Fibroblast of upper back skin (primary cell): ENCODE data around the gene NCOA7.
"Not testable (repeated sequence)": the region's sequence is repeated elsewhere in the genome, so short reads cannot be mapped to it uniquely, and the experiment has no call there.

Experiments used
- DNase-seq: peaks from one replicate; pipeline ENCODE4 v3.0.0-alpha.2; 2013

The NCOA7 gene

DNA sequence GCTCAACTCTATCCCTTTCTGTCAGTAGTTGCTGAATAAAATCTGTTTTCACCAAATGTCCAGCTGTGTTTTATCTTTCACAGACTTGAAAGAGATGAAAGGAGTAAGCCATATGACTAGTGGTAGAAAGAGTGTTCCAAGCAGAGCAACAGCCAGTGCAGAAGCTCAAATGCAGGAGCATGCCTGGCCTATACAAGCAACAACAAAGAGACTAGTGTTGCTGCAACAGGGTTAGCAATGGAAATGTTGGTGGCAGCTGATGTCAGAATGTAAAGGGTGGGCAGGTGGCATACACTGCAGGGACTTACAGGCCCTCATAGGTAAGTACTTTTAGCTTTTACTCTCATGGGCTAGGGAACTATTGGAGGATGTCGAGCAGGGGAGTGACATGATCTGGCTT, 160.6 kb downstream of the NCOA7 start:
- no peak for DNase-seq

DNA sequence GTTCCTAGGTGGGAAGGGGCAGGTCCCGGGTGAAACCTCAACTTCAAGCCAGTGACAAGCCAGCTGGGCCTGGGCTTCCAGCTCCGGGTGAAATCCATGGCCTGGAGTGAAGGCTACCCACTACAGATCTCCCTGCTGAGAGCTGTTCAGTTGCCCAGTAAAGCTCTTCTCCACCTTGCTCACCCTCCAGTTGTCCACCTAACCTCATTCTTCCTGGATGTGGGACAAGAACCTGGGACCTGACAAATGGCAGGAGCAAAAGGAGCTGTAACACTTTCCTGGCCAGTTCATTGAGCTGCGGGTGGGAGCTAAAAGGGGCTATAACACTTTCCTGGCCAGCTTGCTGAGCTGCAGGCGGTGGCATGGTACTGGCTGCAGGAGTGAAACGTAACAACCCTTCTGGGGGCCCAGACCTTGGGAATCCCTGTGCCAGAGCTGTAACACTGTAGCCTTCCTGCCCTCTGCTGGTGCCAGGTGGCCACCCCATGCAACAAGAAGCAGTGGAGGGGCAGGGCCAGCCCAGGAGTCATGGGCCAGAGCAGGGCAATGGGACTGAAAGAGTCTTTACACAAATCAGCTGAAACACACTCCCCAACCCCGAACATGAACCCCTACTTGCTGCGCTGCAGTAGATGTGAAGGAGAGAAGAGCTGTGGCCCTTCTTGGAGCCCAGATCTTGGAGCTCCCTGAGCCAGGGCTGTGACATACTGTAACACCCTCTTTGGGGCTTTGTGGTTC, 162.2 kb downstream of the NCOA7 start:
- peak; percentile 25 for DNase-seq

- no peak for DNase-seq
These were observed 162.7 kb downstream of the NCOA7 start for GRCh38 chr6:125953502-125953875.

- no peak for DNase-seq
These were observed 164.1 kb downstream of the NCOA7 start for GRCh38 chr6:125954735-125955339.

GRCh38 chr6:125955973-125956372, 165.2 kb downstream of the NCOA7 start:
- DNase-seq: no peak

GRCh38 chr6:125956506-125957390, 166.0 kb downstream of the NCOA7 start, which contains the start of gene HINT3:
Gene HINT3, plus strand, starts transcription at chr6:125956770. Its CDS starts 208 bp downstream, at chr6:125956978.
- DNase-seq: peak; percentile 96

- DNase-seq: no peak
These were observed 166.6 kb downstream of the NCOA7 start for GRCh38 chr6:125957391-125957693.

GRCh38 chr6:125957845-125958244, 167.1 kb downstream of the NCOA7 start:
- DNase-seq: peak; percentile 39

GRCh38 chr6:125959041-125959440, 168.3 kb downstream of the NCOA7 start:
- DNase-seq: no peak

DNA sequence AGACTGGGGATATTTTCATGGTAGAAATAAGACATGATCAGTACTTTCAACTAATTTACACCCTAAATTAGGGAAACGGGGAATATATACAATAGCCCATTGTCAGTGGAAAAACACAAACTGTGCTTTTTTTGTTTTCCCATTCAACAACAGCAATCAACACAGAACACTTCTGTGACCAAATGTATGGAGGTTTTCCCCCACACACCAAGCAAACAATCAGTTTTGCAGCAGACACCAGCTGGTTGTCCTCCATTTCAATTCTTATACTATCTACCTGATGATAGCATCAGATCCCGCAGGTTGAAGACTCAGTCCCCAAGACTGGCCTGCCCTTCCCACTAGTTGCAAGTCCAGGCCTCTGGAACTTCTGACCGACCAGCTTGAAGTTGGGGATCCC, 170.4 kb downstream of the NCOA7 start:
- DNase-seq: no peak

DNA sequence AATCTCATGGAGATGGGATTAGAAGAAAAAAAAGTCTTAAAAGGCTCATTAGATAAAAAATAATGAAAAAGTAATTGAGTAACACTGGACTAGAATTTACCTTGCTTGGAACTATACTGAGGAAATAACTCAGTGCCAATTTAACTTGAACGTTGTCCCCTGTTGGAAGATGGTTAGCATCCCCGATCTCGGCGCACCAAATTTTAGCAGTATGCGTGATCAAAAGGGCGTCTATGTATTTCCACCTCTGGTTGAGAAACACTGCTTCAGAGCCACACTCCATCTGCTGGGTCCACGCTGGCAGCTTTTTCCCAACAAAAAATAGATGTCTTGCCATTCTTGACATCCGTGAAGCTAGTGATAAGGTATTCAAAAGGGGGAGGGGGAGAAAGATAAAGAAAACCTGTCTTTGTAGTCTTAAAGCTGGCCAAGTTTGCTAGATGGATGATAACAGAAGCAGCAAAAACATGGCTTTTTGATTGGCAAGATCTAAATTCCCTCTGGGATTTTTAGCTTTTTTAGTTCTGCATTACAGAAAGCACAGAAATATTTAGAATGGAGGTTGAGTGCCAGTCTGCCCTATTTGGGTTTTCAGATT, 172.2 kb downstream of the NCOA7 start:
- no peak for DNase-seq

GRCh38 chr6:125963817-125964216, 173.1 kb downstream of the NCOA7 start:
- no peak for DNase-seq

GRCh38 chr6:125966569-125966968, 175.8 kb downstream of the NCOA7 start:
- DNase-seq: no peak

DNA sequence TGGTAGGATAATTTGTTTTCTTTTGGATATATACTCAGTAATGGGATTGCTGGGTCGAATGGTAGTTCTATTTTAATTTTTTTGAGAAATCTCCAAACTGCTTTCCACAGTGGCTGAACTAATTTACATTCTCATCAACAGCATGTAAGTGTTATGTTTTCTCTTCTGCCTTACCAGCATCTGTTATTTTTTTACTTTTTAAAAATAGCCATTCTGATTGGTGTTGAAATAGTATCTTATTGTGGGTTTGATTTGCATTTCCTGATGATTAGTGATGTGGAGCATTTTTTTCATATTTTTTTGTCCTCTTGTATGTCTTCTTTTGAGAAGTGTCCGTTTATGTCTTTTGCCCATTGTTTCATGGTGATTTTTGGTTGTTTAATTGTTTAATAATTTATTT, 177.7 kb downstream of the NCOA7 start:
- no peak for DNase-seq

DNA sequence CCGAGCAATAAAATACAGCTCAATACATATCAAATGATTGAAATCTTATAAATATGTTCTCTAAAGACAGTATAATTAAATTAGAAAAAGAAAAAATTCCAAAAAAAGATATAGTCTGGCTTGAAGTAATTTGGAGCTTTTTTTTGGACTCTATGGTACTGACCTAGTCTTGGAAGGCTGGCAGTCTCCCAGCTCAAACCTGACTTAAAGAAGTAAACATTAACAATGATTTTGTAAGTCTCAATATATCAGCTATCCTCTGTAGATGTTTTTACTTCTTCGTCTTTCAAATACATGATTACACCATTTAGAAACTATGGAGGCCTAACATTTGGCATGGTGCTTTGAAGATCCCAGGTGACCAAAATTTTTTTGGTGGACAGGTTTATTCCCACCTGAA, 180.0 kb downstream of the NCOA7 start:
- no peak for DNase-seq

DNA sequence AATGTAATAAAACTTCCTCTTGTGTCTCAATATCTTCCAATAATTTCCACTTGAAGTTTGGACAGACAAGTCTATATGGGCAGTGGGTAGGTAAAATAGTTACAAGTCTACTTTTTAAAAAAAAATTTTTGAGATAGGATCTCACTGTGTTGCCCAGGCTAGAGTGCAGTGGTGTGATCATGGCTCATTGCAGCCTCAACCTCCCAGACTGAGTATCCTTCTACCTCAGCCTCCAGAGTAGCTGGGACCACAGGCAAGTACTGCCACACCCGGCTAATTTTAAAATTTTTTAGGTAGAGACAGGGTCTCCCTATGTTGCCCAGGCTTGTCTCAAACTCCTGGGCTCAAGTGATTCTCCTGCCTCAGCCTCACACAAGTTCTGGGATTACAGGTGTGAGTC, 181.7 kb downstream of the NCOA7 start:
- not testable (repeated sequence) for DNase-seq

- DNase-seq: peak; percentile 73
These were observed 183.6 kb downstream of the NCOA7 start for GRCh38 chr6:125974214-125974866.

DNA sequence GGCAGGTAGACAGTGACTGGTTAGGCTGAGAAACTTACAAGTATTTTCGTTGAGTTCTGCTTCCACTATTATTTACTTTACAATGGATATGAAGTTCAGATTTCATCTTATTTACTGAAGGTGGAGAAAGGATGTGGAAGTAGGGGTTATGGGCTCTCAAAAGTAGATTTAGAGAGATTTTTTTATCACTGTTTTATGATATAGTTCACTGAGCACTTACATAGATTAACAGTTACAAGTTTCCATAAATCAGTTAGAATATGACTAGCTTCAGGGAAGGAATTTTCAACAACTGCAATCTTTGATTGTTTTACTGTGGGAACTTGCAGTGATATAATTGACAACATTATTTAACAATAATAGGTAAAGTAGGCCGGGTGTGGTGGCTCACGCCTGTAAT, 188.3 kb downstream of the NCOA7 start:
- no peak for DNase-seq
